ENCODE measurements around the gene FAF1. TPM values are rescaled to one million over a fixed set of nuclear protein-coding genes. Genes with fewer than 3 reads are reported as not detected.
A peak's percentile ranks its signal among the peaks of the same experiment; 100 is the strongest.
"Not testable (repeated sequence)": the region's sequence is repeated elsewhere in the genome, so short reads cannot be mapped to it uniquely, and the experiment has no call there.

The FAF1 gene
- total and polyA plus RNA-seq, 8 donors: 47.4 to 58.3 (median 53.2) TPM

DNA sequence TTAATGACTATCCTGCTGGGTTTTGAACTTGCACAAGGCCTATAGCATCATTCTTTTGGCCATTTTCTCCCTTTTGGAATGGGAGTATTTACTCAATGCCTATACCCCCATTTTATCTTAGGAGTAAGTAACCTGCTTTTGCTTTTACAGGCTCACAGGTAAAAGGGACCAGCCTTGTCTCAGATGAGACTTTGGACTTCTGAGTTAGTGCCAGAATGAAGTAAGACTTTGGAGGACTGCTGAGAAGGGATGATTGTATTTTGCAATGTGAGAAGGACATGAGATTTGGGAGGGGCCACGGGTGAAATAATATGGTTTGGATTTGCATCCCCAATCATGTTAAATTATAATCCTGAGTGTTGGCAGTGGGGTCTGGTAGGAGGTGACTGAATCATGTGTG, 212.7 kb downstream of the FAF1 start:
- Histone ChIP-seq H3K36me3 (peaks cover 0 to 22% of the 10 kb centered on the region in 2 donors), H3K4me1 (no peaks in the 10 kb centered on the region), H3K27ac (no peak overlapping the region), H3K27me3 (no peaks in the 10 kb centered on the region), H3K9me3 (no peaks in the 10 kb centered on the region), H3K4me3 (no peak overlapping the region)
- TF ChIP-seq, protein P1, sequence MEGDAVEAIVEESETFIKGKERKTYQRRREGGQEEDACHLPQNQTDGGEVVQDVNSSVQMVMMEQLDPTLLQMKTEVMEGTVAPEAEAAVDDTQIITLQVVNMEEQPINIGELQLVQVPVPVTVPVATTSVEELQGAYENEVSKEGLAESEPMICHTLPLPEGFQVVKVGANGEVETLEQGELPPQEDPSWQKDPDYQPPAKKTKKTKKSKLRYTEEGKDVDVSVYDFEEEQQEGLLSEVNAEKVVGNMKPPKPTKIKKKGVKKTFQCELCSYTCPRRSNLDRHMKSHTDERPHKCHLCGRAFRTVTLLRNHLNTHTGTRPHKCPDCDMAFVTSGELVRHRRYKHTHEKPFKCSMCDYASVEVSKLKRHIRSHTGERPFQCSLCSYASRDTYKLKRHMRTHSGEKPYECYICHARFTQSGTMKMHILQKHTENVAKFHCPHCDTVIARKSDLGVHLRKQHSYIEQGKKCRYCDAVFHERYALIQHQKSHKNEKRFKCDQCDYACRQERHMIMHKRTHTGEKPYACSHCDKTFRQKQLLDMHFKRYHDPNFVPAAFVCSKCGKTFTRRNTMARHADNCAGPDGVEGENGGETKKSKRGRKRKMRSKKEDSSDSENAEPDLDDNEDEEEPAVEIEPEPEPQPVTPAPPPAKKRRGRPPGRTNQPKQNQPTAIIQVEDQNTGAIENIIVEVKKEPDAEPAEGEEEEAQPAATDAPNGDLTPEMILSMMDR (IDR thresholded peaks at IDR 0.05): no peak
- DNase-seq (no peak), ATAC-seq (no peak)
- intact Hi-C loops (cut with DNase I): no loop called here

DNA sequence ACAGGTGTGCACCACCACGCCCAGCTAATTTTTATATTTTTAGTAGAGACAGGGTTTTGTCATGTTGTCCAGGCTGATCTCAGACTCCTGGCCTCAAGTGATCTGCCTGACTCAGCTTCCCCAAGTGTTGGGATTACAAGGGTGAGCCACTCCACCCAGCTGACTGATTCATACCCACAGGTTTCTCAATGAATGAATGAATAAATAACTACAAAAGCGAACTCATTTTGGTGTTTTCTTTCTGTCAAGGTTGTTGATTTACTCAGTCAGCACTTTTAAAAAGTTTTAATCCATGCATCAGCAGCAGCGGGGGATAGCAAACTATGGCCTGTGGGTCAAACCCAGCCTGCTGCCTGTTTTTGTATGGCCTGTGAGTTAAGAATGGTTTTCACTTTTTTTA, 217.5 kb downstream of the FAF1 start:
- ATAC-seq (no peak), DNase-seq (no peak)
- Histone ChIP-seq H3K36me3 (peaks cover 0 to 28% of the 10 kb centered on the region in 2 donors), H3K4me1 (no peaks in the 10 kb centered on the region), H3K4me3 (no peak overlapping the region), H3K9me3 (no peaks in the 10 kb centered on the region), H3K27ac (no peak overlapping the region), H3K27me3 (no peaks in the 10 kb centered on the region)
- TF ChIP-seq, protein P1 (IDR thresholded peaks at IDR 0.05): no peak
- intact Hi-C loops (cut with DNase I): no loop called here

DNA sequence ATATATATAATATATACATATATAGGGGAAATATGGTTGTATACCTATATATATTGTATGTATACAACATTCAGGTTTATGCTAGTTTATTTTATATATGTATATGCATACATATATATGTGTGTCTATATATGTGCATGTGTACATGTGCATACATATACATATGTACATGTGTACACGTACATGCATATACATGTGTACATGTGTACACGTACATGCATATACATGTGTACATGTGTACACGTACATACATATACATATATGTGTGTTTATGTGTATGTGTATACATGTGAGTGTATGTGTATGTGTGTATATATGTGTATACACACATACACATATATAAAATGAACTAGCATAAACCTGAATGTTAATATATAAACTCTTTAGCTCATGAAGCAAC, 220.9 kb downstream of the FAF1 start:
- Histone ChIP-seq H3K36me3 (peaks cover 0 to 22% of the 10 kb centered on the region in 2 donors), H3K4me1 (no peaks in the 10 kb centered on the region), H3K27ac (no peak overlapping the region), H3K4me3 (no peak overlapping the region), H3K27me3 (no peaks in the 10 kb centered on the region), H3K9me3 (no peaks in the 10 kb centered on the region)
- intact Hi-C loops (cut with DNase I): no loop called here
- TF ChIP-seq, protein P1 (IDR thresholded peaks at IDR 0.05): no peak
- ATAC-seq (no peak), DNase-seq (no peak)

DNA sequence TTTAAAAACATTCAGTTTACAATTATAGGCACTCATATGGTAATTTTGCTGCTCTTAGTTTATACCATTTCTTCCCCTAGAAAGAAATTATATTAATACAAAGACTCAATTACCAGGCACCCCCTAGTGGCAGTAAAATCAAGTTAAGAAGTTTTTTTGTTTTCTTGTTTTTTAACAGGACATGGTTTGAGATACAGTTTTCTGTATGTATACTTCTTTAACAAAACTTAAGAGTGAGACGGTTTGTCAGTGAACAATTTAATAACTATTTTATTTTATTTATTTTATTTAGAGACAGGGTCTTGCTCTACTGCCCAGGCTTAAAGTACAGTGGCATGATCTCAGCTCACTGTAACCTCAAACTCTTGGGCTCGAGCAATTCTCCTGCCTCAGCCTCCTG, 224.6 kb downstream of the FAF1 start:
- DNase-seq: peak in 1 of 4 donors; percentile 12
- intact Hi-C loops (cut with DNase I): no loop called here

DNA sequence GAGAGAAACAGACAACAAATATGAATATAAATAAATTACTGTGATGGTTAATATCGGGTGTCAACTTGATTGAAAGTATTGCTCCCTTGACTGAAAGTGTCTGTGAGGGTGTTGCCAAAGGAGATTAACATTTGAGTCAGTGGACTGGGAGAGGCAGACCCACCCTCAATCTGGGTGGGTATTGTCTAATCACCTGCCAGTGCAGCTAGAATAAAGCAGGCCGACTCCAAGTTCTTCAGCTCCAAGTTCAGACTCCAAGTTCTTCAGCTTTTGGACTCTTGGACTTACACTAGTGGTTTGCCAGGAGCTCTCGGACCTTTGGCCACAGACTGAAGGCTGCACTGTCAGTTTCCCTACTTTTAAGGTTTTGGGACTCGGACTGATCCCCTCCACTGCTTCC, 232.5 kb downstream of the FAF1 start:
- ATAC-seq; H3K27ac ChIP-seq; H3K4me1 ChIP-seq; intact Hi-C loops (cut with DNase I); H3K27me3 ChIP-seq; H3K36me3 ChIP-seq; H3K4me3 ChIP-seq; H3K9me3 ChIP-seq; DNase-seq: not testable (repeated sequence)

More for the DNA sequence above, 224.6 kb downstream of the FAF1 start:
- peaks cover 0 to 10% of the 10 kb centered on the region in 2 donors for H3K36me3 ChIP-seq
- no peak overlapping the region for H3K27ac ChIP-seq
- TF ChIP-seq, protein P1 (IDR thresholded peaks at IDR 0.05): peak in 1 of 2 donors; percentile 61
- no peaks in the 10 kb centered on the region for H3K9me3 ChIP-seq
- peaks cover 0 to 5% of the 10 kb centered on the region in 2 donors for H3K4me1 ChIP-seq
- H3K27me3 ChIP-seq: no peaks in the 10 kb centered on the region
- peak; percentile 50 for ATAC-seq
- H3K4me3 ChIP-seq: no peak overlapping the region

DNA sequence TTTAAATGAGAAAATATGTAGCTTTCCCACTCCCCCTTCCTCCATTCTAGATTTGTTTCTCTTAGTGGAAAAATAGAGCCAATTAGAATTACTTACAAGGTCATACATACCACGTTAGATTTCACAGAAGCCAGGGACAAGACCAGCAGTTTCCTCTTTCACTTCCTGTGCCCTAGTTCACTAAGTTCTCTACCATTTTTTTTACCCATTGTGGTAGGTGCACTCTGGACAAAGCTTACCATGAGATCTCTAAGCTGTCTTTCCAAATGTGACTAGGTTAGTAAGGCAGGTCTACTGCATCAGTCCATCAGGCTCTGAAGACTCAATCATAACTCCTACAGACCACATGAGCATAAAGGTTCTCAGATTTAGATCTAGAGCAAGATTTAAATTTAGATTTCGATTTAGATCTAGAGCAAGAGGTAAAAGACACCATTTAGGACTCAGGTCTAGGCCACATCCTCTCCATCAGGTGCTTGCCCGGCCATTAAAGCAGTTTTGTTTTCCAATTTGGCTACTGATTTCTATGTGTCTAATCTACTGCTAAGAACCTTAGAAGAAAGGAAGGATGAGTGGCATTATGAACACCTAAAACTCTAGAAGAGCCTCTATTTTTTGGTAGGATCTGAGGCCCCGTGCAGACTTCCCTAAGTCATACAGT, 235.3 kb downstream of the FAF1 start:
- peaks cover 0 to 9% of the 10 kb centered on the region in 2 donors for H3K36me3 ChIP-seq
- intact Hi-C loops (cut with DNase I): no loop called here
- TF ChIP-seq, protein P1 (IDR thresholded peaks at IDR 0.05): no peak
- H3K4me3 ChIP-seq: no peak overlapping the region
- H3K4me1 ChIP-seq: no peaks in the 10 kb centered on the region
- peak overlapping the region in 1 of 2 donors; percentile 46 for H3K27ac ChIP-seq
- no peaks in the 10 kb centered on the region for H3K9me3 ChIP-seq
- no peak for DNase-seq
- H3K27me3 ChIP-seq: no peaks in the 10 kb centered on the region
- peak; percentile 33 for ATAC-seq
